Activated effector memory CD4-positive, alpha-beta T cell treated with Interleukin-2 at 50 U/mL for 16 hours (primary cell): ENCODE measurements around the gene ACSF3.
"Not testable (repeated sequence)": the region's sequence is repeated elsewhere in the genome, so short reads cannot be mapped to it uniquely, and the experiment has no call there.

ENCODE experiments used
- DNase-seq: peaks from one replicate; pipeline ENCODE4 v3.0.0-alpha.2; 2020

ACSF3 gene

GRCh38 chr16:89074072-89074674, 19.5 kb upstream of the ACSF3 start:
- DNase-seq = not testable (repeated sequence)

GRCh38 chr16:89074803-89075688, 18.6 kb upstream of the ACSF3 start:
- DNase-seq = no peak

GRCh38 chr16:89076159-89076558, 17.5 kb upstream of the ACSF3 start:
- no peak for DNase-seq

- no peak for DNase-seq
Measured at GRCh38 chr16:89077076-89077475, 16.6 kb upstream of the ACSF3 start.

- no peak for DNase-seq
Measured at GRCh38 chr16:89078172-89078571, 15.5 kb upstream of the ACSF3 start.

- no peak for DNase-seq
Measured at GRCh38 chr16:89079434-89079980, 14.1 kb upstream of the ACSF3 start.

GRCh38 chr16:89080196-89080853, 13.3 kb upstream of the ACSF3 start:
- DNase-seq = no peak

- DNase-seq = no peak
Measured at GRCh38 chr16:89081556-89081955, 12.1 kb upstream of the ACSF3 start.

GRCh38 chr16:89084411-89084810, 9.2 kb upstream of the ACSF3 start:
- no peak for DNase-seq

- DNase-seq = no peak
Measured at GRCh38 chr16:89084814-89085612, 8.6 kb upstream of the ACSF3 start.

GRCh38 chr16:89085755-89086154, 7.9 kb upstream of the ACSF3 start:
- DNase-seq = no peak

GRCh38 chr16:89087922-89088497, 5.6 kb upstream of the ACSF3 start:
- DNase-seq = no peak

GRCh38 chr16:89089120-89089519, 4.5 kb upstream of the ACSF3 start:
- DNase-seq = no peak

- no peak for DNase-seq
Measured at GRCh38 chr16:89090182-89090630, 3.4 kb upstream of the ACSF3 start.

- no peak for DNase-seq
Measured at GRCh38 chr16:89090669-89091426, 2.8 kb upstream of the ACSF3 start.

- DNase-seq = no peak
Measured at GRCh38 chr16:89092013-89092412, 1.6 kb upstream of the ACSF3 start.

- DNase-seq = not testable (repeated sequence)
Measured at GRCh38 chr16:89093252-89093601, 425 bp upstream of the ACSF3 start.

GRCh38 chr16:89094252-89094879, 714 bp downstream of the ACSF3 start:
- DNase-seq = no peak

GRCh38 chr16:89094880-89095258, 1.2 kb downstream of the ACSF3 start:
- DNase-seq = no peak

GRCh38 chr16:89095491-89095951, 1.9 kb downstream of the ACSF3 start:
- no peak for DNase-seq
